ENCODE measurements around the gene CDKN2A.
A peak's percentile ranks its signal among the peaks of the same experiment; 100 is the strongest.
"Not testable (repeated sequence)": the region's sequence is repeated elsewhere in the genome, so short reads cannot be mapped to it uniquely, and the experiment has no call there.

The CDKN2A gene

DNA sequence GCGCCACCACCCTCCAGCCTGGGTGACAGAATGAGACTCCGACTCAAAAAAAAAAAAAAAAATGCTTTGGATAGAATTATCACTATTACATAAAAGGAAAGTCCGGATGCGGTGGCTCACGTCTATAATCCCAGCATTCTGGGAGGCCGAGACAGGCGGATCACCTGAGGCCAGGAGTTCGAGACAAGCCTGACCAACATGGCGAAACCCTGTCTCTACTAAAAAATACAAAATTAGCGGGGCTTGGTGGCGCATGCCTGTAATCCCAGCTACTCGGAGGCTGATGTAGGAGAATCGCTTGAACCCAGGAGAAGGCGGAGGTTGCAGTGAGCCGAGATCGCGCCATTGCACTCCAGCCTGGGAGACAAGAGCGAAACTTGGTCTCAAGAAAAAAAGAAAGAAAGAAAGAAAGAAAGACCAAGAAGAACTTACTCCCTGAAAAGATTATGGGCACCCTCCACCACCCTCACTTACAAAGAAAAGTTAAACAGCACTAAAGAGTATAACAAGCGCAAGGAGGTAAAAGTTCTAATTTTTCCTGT is 17.8 kb downstream of the CDKN2A start:
- no peak for DNase-seq

DNA sequence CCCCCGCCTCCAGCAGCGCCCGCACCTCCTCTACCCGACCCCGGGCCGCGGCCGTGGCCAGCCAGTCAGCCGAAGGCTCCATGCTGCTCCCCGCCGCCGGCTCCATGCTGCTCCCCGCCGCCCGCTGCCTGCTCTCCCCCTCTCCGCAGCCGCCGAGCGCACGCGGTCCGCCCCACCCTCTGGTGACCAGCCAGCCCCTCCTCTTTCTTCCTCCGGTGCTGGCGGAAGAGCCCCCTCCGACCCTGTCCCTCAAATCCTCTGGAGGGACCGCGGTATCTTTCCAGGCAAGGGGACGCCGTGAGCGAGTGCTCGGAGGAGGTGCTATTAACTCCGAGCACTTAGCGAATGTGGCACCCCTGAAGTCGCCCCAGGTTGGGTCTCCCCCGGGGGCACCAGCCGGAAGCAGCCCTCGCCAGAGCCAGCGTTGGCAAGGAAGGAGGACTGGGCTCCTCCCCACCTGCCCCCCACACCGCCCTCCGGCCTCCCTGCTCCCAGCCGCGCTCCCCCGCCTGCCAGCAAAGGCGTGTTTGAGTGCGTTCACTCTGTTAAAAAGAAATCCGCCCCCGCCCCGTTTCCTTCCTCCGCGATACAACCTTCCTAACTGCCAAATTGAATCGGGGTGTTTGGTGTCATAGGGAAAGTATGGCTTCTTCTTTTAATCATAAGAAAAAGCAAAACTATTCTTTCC is 19.3 kb downstream of the CDKN2A start:
- DNase-seq = peak; percentile 41

DNA sequence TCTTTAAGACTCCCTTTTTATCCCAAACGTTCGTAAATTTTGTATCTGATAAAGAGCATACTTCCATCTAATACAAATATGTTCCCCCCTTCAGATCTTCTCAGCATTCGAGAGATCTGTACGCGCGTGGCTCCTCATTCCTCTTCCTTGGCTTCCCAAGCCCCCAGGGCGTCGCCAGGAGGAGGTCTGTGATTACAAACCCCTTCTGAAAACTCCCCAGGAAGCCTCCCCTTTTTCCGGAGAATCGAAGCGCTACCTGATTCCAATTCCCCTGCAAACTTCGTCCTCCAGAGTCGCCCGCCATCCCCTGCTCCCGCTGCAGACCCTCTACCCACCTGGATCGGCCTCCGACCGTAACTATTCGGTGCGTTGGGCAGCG is 19.9 kb downstream of the CDKN2A start:
- DNase-seq = no peak

DNA sequence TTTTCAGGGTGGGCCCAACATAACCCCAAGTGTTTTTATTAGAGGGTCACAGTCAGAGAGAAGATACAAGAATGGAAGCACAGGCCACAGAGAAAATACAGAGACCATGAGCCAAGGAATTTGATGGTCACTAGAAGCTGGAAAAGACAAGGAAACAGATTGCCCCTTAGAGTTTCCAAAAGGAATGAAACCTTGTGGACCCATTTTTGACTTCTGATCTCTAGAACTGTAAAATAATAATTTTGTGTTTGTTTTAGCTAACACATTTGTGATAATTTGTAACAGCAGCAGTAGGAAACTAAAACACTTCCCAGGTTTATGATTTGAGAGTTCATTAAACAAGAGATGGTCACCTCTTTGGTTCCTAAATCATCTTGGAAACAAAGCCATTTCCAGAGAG is 21.8 kb downstream of the CDKN2A start:
- no peak for DNase-seq

DNA sequence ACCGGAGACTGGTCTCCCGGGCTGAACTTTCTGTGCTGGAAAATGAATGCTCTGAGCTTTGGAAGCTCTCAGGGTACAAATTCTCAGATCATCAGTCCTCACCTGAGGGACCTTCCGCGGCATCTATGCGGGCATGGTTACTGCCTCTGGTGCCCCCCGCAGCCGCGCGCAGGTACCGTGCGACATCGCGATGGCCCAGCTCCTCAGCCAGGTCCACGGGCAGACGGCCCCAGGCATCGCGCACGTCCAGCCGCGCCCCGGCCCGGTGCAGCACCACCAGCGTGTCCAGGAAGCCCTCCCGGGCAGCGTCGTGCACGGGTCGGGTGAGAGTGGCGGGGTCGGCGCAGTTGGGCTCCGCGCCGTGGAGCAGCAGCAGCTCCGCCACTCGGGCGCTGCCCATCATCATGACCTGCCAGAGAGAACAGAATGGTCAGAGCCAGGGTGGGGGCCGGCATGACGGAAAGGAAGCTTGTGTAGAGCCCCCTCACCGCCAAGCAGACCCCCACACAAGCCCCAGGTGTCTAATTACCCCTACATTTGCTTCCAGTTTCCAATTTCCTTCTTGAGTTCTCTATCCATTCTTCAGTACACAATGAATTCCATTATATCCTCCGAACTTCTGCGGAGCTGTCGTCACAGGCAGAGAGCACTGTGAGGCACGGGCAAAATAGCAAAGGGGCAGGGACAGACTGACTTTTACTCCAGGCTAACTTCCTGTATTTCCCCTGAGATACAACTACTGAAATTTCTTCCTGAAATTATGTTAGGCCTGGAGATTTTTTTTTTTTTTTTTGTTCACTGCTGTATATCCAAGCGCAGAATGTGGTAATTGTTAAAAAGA is 23.2 kb downstream of the CDKN2A start:
- DNase-seq = no peak

DNA sequence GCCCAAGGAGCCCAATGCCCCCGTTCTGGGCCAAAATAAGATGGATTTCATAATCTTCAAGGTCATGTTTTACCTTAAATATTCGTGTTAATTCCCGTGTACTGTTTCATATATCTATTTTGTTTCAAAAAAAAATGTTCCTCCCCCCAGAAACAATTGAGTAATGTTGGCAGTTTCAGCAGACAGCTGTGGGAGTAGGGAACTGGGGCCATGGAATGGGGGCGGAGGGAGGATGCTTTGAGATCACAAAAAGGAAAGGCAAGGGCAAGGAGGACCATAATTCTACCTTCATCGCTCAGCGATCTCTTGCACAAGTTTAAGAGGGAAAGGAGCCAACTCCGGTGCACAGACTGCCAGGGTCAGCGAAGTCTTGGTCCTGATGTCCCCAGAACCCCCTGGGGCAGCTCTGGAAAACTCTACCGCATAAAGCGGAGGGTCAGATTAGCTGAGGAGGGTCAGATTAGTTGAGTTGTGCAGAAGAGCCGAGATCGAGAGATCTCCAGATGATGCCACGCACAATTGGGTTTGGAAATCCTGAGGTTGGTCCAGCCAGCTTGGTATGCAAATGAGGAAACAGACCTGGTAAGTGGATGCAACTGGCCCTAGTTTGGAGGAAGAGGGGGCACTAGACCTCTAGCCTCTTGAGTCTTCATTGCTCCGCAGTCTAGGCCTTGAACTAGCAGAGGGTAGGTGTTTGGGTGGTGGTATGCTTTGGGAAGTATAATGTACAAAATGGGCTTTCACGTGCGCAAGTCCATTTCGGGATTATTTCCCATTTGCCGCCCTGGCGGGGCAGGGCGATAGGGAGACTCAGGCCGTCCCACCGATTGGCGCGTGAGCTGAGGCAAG is 24.0 kb downstream of the CDKN2A start:
- DNase-seq = no peak

DNA sequence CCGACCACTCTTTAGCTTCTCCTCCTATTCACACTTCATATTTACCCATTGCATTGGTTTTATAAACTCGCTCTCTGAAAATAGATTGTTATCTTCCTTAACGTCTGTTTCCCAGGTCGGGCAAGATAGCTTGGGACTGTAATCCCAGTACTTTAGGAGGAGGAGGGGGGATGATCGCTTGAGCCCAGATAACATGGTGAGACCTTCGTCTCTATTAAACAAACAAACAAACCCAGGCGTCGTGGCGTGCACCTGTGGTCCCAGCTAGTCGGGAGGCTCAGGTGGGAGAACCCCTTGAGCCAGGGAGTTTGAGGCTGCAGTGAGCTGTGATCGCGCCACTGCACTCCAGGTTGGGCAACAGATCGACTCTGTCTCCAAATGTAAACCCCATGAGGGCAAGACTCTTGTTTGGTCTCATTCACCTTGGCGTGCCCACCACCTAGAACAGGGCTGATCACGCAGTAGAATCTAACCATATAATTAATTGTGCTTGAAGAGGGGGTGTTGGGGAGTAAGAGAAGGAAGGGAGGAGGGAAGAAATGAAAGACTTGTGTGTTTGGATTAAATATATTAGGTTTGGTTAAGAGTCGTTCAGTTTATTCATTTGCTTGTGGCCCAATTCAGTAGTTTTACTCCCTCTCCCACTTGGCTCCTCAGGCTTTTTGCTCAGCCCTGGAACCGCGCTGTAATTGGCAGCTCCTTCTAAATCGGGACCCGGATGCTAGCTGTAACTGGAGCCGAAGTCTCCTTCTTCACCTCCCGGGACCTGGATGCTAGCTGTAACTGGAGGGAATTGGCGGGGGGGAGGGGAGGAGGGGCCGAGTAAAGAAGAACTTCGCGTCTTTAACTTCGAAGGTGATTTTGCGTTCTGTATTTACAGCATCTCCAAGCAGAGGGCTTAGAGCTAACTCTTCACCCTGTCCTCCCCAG is 24.9 kb downstream of the CDKN2A start:
- DNase-seq = no peak

DNA sequence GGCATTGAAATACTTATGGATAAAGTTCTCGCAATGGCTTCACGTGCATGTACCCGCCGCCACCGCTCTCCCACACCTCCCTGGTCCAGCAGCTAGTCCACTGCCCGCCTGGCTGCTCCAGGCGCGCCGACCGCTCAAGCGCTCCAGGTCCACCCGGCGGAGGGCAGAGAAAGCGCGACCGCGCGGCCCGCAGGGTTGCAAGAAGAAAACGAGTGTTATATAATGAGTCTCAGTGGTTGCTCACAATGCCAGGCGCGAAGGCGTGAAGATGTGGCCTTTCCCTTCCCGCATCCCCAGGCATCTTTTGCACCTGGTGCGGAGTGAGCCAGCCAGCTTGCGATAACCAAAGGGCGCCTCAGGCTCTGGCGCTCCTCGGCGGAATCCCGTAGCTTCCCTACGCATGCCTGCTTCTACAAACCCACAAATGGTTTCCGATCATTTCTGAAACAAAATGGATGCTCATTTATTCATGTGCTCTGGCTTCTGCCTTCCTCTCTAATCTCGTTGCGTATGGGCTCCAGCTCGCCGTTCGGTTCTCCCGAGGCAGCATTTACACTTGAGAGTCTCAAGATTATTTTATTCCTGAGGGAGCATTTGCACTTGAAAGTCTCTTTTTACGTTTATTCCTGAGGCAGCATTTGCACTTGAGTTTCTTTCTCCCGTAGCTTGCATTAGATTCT is 25.7 kb downstream of the CDKN2A start:
- no peak for DNase-seq

DNA sequence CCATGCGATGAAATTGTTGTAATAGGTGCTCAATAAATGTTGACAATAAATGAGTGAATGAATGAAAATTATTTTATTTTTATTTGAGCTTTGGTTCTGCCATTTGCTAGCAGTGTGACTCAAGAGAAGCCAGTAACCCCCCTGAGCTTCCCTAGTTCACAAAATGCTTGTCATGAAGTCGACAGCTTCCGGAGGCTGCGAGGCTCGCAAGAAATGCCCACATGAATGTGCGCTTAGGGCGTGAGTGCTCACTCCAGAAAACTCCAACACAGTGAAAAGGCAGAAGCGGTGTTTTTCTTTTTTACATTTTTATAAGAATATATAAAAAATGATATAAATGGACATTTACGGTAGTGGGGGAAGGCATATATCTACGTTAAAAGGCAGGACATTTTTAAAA is 26.5 kb downstream of the CDKN2A start:
- DNase-seq = no peak

DNA sequence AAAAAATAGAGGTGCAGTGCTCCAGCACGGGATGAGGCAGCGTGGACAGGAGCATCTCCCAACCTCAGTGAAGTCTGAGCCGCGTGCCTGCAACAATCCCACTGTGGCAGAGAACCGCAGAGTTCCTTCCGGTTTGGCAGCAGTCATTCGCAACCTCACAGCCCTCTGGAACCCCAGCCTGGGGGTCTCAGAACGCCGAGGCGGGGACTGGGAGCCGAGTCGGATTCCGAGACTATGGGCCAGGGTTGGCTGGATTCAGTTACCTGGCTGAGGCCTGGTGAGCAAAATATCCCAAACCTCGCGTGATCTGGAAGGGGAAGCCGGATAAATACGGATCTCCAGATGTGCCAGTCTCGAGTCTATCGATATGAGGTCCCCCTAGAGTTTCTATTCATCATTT is 27.0 kb downstream of the CDKN2A start:
- no peak for DNase-seq

DNA sequence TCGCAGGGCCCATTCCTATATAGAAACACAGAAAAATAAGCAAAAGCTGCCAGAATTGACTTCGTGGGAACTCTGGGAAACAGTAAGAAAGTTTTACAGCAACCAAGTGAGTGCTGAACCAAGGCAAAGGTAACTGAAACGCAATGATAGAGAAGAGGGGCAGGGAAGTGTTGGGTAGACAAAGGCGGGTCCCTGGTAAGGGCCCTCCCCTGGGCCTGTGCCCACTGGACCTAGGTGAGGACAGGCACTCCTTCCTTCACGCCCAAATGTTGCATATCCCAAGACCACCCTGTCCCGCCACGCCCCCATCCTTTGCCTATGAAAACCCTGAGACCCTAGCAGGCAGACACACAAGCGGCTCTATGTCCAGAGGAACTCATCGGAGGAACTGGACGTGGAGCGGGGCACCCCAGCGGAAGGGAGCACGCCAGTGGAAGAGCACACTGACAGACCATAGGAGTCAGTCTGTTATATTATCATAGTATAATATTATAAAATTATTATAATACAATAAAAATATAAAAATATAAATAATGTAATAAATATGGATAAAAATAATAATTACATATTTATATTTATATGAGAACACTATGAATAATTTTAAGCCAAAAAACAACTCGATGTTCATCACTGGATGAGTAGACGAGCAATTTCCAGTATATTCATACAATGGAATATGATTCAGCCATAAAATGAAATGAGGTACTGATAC is 27.9 kb downstream of the CDKN2A start:
- DNase-seq = no peak

DNA sequence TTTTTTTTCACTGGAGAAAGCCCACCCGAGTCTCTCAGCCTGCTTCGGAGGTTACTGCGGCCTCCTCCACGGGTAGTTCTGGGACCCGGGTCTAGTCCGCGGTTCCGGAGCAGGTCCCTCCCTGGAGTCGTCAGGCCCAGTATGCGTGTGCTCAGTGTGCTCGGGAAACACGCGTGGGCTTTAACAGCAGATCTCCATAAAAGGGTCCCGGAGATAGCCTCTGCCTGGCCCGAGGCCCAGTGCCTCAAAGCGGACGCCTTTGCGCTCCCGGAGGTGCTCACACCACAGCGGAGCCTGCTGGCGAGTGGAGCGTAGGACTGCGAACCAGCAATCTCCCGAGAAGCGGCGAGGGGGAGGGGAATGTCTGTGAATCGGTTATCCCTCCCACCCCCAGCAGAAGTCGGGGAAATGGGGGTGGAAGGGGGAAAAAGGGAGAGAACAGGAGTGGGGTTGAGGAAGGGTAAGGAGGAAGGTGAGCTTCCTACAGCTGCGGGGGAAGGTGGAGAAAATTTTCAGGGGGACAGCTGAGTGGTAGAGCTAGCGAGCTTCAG is 28.7 kb downstream of the CDKN2A start:
- DNase-seq = peak; percentile 25

DNA sequence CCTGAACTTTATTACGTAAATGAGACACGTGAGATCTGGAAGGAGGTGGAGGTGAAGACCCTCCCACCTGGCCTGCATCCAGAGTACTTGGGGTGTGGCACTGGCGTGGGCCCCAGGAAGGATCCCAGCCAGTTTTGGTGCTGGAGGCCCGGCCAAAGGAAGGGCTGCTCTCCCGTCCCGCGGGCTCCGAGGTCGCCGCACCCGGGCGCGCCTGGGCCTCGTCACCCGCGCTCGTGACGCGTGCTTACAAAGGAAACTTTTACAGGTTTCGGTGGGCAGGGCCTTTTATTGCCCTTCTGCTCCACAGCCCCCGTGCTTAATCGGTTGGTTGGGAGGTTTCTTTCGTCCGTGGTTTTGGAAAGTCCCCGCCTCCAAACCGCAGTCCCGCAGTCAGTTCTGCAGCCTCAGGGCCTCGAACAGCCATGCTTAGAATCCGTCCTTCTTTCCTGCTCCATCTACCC is 29.2 kb downstream of the CDKN2A start:
- DNase-seq = peak; percentile 39

DNA sequence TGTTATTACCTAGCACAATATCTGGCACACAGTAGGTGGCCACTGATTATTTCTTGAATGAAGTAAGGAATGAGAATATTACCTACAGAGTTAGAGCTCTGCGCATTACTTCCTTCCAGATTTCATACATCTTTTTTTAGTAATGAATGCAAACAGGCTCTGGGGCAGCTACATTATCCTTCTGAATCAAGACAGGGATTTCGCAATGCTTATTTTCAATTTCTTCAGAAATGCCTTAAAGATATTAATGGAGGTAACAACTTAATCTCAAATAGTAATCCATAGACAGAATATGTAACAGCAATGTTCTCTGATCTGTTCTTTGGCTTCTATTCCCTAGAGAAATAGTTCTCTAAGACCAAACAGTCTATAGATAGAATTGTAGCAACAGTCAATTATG is 32.6 kb downstream of the CDKN2A start:
- no peak for DNase-seq

DNA sequence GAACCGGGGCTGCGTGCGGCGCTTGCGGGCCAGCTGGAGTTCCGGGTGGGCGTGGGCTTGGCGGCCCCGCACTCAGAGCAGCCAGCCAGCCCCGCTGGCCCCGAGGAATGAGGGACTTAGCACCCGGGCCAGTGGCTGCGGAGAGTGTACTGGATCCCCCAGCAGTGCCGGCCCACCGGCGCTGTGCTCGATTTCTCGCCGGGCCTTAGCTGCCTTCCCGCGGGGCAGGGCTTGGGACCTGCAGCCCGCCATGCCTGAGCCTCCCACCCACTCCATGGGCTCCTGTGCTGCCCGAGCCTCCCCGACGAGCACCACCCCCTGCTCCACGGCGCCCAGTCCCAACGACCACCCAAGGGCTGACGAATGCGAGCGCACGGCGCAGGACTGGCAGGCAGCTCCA is 34.9 kb downstream of the CDKN2A start:
- DNase-seq = not testable (repeated sequence)

DNA sequence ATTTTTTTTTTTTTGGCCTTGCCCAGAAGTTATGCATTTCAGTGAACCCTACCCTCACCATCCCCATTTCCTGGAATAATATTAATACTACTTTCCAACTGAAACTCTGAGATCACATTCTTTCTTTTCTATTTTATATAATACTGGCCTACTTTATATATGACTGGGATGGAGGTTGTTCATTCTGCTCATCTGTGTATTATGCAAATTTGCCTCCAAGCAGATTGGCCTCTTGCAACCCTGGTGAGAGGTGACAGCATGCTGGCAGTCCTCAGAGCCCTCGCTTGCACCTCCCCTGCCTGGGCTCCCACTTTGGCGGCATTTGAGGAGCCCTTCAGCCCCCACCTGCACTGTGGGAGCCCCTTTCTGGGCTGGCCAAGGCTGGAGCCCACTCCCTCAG is 35.4 kb downstream of the CDKN2A start:
- DNase-seq = no peak

DNA sequence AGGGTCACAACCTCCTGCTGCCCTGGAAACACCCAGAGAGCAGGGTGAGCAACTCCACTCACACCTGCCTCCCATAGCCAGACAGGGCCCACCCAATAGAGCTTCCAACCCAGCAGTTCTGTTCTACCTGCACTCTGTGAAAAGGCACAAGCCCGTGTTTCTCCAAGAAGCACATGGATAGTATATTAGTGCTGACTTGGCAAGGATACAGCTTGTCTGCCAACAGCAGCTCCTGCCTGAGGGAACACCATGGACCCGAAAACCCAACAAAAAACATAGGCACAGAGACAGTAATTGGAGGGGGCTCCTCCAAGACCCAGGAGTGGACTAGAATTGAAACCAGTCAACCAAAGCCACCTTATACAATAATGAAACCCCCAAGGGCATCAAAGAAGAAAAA is 48.6 kb downstream of the CDKN2A start:
- no peak for DNase-seq

DNA sequence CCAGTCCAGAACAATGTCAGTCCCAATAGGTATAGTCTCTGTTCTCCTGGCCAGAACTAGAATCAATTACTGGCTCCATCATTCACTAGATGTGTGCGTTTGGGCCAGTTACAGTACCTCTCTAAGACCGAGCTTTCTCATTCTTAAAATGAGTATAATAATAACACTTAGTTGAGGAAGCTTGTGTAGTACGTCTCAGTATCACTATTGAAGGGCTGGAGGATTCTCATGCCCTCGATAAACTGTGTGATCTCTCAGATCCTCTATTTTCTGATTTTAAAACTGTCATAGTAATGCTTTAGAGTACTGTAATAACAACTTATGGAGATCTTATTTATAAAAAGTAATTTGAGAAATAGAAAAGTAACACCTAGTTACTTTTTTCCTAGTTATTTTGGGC is 50.7 kb downstream of the CDKN2A start:
- DNase-seq = no peak

DNA sequence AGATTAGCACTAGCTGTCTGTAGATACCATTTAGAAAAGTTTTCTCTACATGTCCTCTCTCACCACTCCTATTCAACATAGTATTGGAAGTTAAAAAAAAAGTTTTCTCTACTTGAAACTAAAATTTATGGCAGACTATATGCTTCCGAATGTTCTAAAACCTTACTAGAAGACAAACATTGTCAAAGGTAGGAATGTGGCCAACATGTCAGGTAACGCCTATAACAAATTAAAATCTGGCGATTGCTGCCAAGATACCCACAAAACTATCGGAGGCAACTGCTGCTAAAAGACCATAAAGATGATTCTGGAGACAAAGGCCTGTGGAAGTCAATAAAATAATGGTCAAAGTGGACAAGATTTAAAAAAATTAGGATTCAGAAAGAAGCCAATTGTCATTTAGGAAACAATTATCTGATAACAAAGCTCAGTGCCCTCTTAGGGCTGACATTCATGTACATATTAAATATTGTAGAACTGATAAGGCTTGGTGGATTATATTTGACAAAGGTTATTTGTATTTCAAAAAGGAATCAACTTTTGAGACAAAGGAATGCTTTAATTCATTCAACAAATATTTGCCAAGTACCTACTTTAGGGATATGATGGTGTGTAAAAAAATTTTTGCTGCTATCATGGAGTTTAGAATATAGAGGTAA is 52.7 kb downstream of the CDKN2A start:
- DNase-seq = no peak

DNA sequence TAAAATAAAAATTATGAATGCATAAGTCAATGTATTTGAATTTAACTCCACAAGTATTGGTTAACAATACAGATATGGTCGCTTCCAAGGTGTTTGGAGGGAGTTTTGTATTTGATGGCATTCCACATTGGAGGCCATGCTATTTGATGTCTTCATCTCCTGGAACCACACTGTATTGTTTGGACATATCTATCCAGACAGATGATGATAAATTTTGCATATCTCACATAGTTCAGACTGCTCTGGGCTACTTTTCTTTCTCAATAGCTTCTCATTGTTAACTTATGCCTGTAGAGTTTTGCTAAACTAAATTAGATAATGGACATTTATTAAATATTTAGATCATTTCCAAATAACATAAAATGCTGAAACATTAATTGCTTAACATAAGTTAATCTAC is 58.0 kb downstream of the CDKN2A start:
- DNase-seq = no peak

Data from activated naive CD4-positive, alpha-beta T cell treated with anti-CD3 and anti-CD28 coated beads, Interleukin-2, amount 50 U/mL, for 16 hours (primary cell).